Right lobe of liver (tissue), 6 donors: ENCODE results near the gene USP28. TPM values are rescaled to one million over a fixed set of nuclear protein-coding genes. Genes with fewer than 3 reads are reported as not detected.

Source experiments
- ATAC-seq, 4 donors: fragments of 200-7000 bp; cut with Tn5 transposase; one replicate each; pipeline ENCODE4 v1.9.1; 2020; ENCODE audit warnings: mild to moderate bottlenecking in 4 of 4, moderate library complexity in 4 of 4
- DNase-seq, 3 donors: peaks; one replicate each; pipeline ENCODE4 v3.0.0-alpha.2; 2020
- H3K27ac ChIP-seq, 3 donors: fragments of 200-600 bp; one replicate each; pipeline ENCODE4 v1.8.0; 2022
- H3K27me3 ChIP-seq, 2 donors: fragments of 200-600 bp; one replicate each; pipeline ENCODE4 v1.8.0; 2022
- H3K36me3 ChIP-seq, 4 donors: fragments of 200-600 bp; sonication (generic) in 1 of 4; one replicate each; pipeline versions ENCODE4 v1.5.1 to v1.8.0; 2017 to 2022; ENCODE audit warnings: control low read depth in 1 of 4
- H3K4me1 ChIP-seq, 4 donors: fragments of 200-600 bp; sonication (generic) in 1 of 4; one replicate each; pipeline versions ENCODE4 v1.5.1 to v1.8.0; 2017 to 2022; ENCODE audit warnings: control low read depth in 1 of 4
- H3K4me3 ChIP-seq, 3 donors: fragments of 200-600 bp; one replicate each; pipeline ENCODE4 v1.8.0; 2022
- H3K9me3 ChIP-seq, 4 donors: fragments of 200-600 bp; sonication (generic) in 1 of 4; one replicate each; pipeline versions ENCODE4 v1.5.1 to v1.8.0; 2017 to 2022; ENCODE audit warnings: control low read depth in 1 of 4
- POLR2A ChIP-seq: fragments of 450-650 bp; IDR thresholded peaks from one replicate; pipeline ENCODE4 v1.6.1; 2017; ENCODE audit warnings: antibody characterized with exemption, mild to moderate bottlenecking
- WGBS: methylation state at CpG from one replicate; pipeline ENCODE4 v1.1.6; 2018; ENCODE audit warnings: low coverage, low lambda C conversion rate; ENCODE audit not compliant: insufficient coverage; ENCODE audit errors: missing lambda C conversion rate; 5-methylcytosine and 5-hydroxymethylcytosine counted together
- intact Hi-C, 2 donors: fragments of 100-400 bp; cut with DNase I; formaldehyde crosslinking; loops; one replicate each; pipeline versions ENCODE4 v1.11.2 to v1.14.1; 2022
- total RNA-seq, 6 experiments: library from RNA; depleted of rRNA in 2 of 6; stranded (reverse); fragments of >200 nt in 2 of 6; fragmentation: NEBNext Ultra II Directional in 3 of 6; extraction: Animal tissue kit (Norgen Biotek cat#: 25700) in 3 of 6; gene quantifications; one replicate each; pipeline versions ENCODE4 v1.1.0 to v1.2.4, GENCODE V29; 2016 to 2023
- TF ChIP-seq, protein P1 (sequence below), 4 donors: fragments of 200-600 bp in 3 of 4; fragments of 450-650 bp in 1 of 4; IDR thresholded peaks; one replicate each; pipeline versions ENCODE4 v1.5.1 to v1.8.0; 2016 to 2022; ENCODE audit warnings: antibody characterized with exemption in 4 of 4, mild to moderate bottlenecking in 2 of 4
- donor health status: DM: no; HTN: yes; CAD: no.
- donor health status: DM: no; HTN: no; CAD: no.
- donor health status: DM: no; HTN: no; CAD: no.
- donor health status: DM: no; HTN: yes; CAD: no.
- donor health status: DM: no; HTN: yes; CAD: no.

Gene USP28
- total RNA-seq, 6 experiments from 2014 or later: 12.1 to 15.3 (median 14.4) TPM

- Histone ChIP-seq H3K36me3 (no peaks in the 10 kb centered on the region), H3K27me3 (no peaks in the 10 kb centered on the region), H3K4me3 (no peak overlapping the region), H3K4me1 (peaks cover 0 to 10% (median 0%) of the 10 kb centered on the region in 4 donors), H3K9me3 (no peaks in the 10 kb centered on the region), H3K27ac (no peak overlapping the region)
- DNase-seq (no peak), ATAC-seq (no peak)
- TF ChIP-seq, protein P1, sequence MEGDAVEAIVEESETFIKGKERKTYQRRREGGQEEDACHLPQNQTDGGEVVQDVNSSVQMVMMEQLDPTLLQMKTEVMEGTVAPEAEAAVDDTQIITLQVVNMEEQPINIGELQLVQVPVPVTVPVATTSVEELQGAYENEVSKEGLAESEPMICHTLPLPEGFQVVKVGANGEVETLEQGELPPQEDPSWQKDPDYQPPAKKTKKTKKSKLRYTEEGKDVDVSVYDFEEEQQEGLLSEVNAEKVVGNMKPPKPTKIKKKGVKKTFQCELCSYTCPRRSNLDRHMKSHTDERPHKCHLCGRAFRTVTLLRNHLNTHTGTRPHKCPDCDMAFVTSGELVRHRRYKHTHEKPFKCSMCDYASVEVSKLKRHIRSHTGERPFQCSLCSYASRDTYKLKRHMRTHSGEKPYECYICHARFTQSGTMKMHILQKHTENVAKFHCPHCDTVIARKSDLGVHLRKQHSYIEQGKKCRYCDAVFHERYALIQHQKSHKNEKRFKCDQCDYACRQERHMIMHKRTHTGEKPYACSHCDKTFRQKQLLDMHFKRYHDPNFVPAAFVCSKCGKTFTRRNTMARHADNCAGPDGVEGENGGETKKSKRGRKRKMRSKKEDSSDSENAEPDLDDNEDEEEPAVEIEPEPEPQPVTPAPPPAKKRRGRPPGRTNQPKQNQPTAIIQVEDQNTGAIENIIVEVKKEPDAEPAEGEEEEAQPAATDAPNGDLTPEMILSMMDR (IDR thresholded peaks at IDR 0.05): no peak
- no peak for TF ChIP-seq POLR2A
- 27% methylated on average over 1 of the region's 1 CpG for WGBS
- intact Hi-C loops: no loop called here
Measured at GRCh38 chr11:113907152-113907551, 31.8 kb upstream of the USP28 start.

DNA sequence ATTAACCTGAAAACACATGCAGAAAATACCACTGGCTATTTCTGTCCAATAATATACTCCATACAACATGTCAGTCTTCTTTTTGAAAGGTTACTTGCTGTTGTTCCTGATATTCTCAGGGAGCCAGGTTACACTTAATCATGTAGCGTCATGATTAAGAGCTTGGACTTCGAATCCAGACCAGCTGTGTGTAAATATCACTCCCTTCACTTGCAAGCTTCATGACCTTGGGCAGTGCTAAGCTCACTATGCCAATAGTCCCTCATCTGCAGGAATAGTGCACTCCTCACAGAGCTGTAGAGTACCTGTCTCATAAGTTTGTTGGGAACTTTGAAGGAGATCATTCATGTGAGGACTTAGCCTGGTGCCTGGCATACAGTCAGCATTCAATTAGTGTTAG lies 31.1 kb upstream of the USP28 start:
- peaks cover 0 to 10% (median 0%) of the 10 kb centered on the region in 4 donors for H3K4me1 ChIP-seq
- H3K36me3 ChIP-seq: no peaks in the 10 kb centered on the region
- no peaks in the 10 kb centered on the region for H3K27me3 ChIP-seq
- H3K27ac ChIP-seq: no peak overlapping the region
- no peaks in the 10 kb centered on the region for H3K9me3 ChIP-seq
- DNase-seq (peak in 1 of 3 donors; percentile 47), ATAC-seq (peak; percentile 86 to 99 (median 96))
- intact Hi-C loops: no loop called here
- TF ChIP-seq, protein P1 (IDR thresholded peaks at IDR 0.05): no peak
- no peak for TF ChIP-seq POLR2A
- 24% methylated on average over 2 of the region's 2 CpGs for WGBS
- H3K4me3 ChIP-seq: no peak overlapping the region

DNA sequence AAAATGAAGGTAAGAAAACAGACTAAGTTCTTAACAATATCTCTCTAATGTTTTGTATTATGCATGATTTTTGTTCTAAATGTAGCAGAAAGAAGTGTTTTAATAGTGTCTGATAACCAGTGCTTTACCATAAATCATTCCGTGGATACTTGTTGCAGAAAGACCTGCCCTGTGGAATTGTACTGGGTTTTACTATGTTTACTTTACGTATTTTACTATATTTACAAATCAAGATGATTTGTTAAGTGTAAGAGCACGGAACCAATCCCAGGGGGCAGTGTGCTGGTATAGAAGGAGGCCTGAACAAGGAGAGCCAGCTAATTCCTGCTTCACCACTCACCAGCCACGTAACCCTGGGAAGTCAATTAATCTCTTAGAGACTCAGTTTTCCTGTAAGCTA lies 30.7 kb upstream of the USP28 start:
- Histone ChIP-seq H3K27ac (no peak overlapping the region), H3K27me3 (no peaks in the 10 kb centered on the region), H3K4me1 (peaks cover 0 to 10% (median 0%) of the 10 kb centered on the region in 4 donors), H3K36me3 (no peaks in the 10 kb centered on the region), H3K9me3 (no peaks in the 10 kb centered on the region), H3K4me3 (no peak overlapping the region)
- 78% methylated on average over 4 of the region's 4 CpGs for WGBS
- intact Hi-C loops: no loop called here
- TF ChIP-seq, protein P1 (IDR thresholded peaks at IDR 0.05): no peak
- no peak for TF ChIP-seq POLR2A
- ATAC-seq (peak in 1 of 4 donors; percentile 21), DNase-seq (no peak)

GRCh38 chr11:113904379-113905101 lies 29.2 kb upstream of the USP28 start, which contains the start of gene HTR3B:
Gene HTR3B, plus strand, starts transcription at chr11:113904796. Its CDS starts 138 bp downstream, at chr11:113904934.
- no peaks in the 10 kb centered on the region for H3K36me3 ChIP-seq
- no peak within 1 kb of the TSS for H3K27ac ChIP-seq
- H3K4me1 ChIP-seq: peaks cover 0 to 10% (median 0%) of the 10 kb centered on the region in 4 donors
- ATAC-seq: no peak
- no peak for TF ChIP-seq POLR2A
- TF ChIP-seq, protein P1 (IDR thresholded peaks at IDR 0.05): no peak
- H3K27me3 ChIP-seq: no peaks in the 10 kb centered on the region
- WGBS: 73% methylated on average over 6 of the region's 6 CpGs
- intact Hi-C loops: no loop called here
- no peaks in the 10 kb centered on the region for H3K9me3 ChIP-seq
- H3K4me3 ChIP-seq: no peak within 1 kb of the TSS
- no peak for DNase-seq
